ENCODE results near the gene DNASE2. TPM values are rescaled to one million over a fixed set of nuclear protein-coding genes. Genes with fewer than 3 reads are reported as not detected.

The DNASE2 gene
- polyA plus RNA-seq, 4 donors = 6.5 to 43.1 (median 9.3) TPM

Other genes with a start within 250 kb of the DNASE2 start
- gene MAN2B1, start 214.7 kb downstream of the DNASE2 start, polyA plus RNA-seq = 10 to 100 TPM; 42.7 to 64.8 (median 51.0) TPM
- gene WDR83, start 214.6 kb downstream of the DNASE2 start, polyA plus RNA-seq = 10 to 100 TPM; 10.9 to 23.8 (median 19.9) TPM
- gene DHPS, start 199.6 kb downstream of the DNASE2 start, polyA plus RNA-seq = 10 to 100 TPM; 61.5 to 96.9 (median 66.8) TPM
- not detected for gene GNG14, start 193.5 kb downstream of the DNASE2 start, polyA plus RNA-seq
- gene FBXW9, start 184.8 kb downstream of the DNASE2 start, polyA plus RNA-seq = 10 to 100 TPM in 1 of 4 donors, 1 to 10 TPM in 3; 4.5 to 11.8 (median 7.2) TPM
- 10 to 100 TPM in 3 of 4 donors, 1 to 10 TPM in 1; 9.8 to 41.3 (median 19.7) TPM for gene TNPO2, start 157.5 kb downstream of the DNASE2 start, polyA plus RNA-seq
- 100 to 1,000 TPM; 210 to 376 (median 282) TPM for gene TRIR, start 146.8 kb downstream of the DNASE2 start, polyA plus RNA-seq
- 10 to 100 TPM; 62.1 to 85.4 (median 69.8) TPM for gene GET3, start 144.0 kb downstream of the DNASE2 start, polyA plus RNA-seq
- 1 to 10 TPM in 1 of 4 donors, under 1 TPM in 2, not detected in 1; 0.10 to 3.4 (median 0.16) TPM for gene BEST2, start 129.7 kb downstream of the DNASE2 start, polyA plus RNA-seq
- 100 to 1,000 TPM in 3 of 4 donors, 10 to 100 TPM in 1; 61.8 to 206 (median 167) TPM for gene HOOK2, start 105.9 kb downstream of the DNASE2 start, polyA plus RNA-seq
- gene JUNB, start 90.0 kb downstream of the DNASE2 start, polyA plus RNA-seq = 100 to 1,000 TPM in 2 of 4 donors, 10 to 100 TPM in 2; 44.7 to 234 (median 135) TPM
- gene PRDX2, start 79.6 kb downstream of the DNASE2 start, polyA plus RNA-seq = 100 to 1,000 TPM; 285 to 523 (median 416) TPM
- gene THSD8, start 79.4 kb downstream of the DNASE2 start, polyA plus RNA-seq = 1 to 10 TPM in 3 of 4 donors, not detected in 1; 2.9 to 4.0 (median 3.1) TPM
- gene RNASEH2A, start 74.9 kb downstream of the DNASE2 start, polyA plus RNA-seq = 10 to 100 TPM in 2 of 4 donors, 1 to 10 TPM in 2; 3.1 to 22.3 (median 12.8) TPM
- 1 to 10 TPM in 1 of 4 donors, under 1 TPM in 2, not detected in 1; 0.64 to 1.7 (median 0.67) TPM for gene RTBDN, start 46.9 kb downstream of the DNASE2 start, polyA plus RNA-seq
- 1 to 10 TPM in 2 of 4 donors, under 1 TPM in 2; 0.54 to 3.3 (median 0.95) TPM for gene MAST1, start 42.9 kb downstream of the DNASE2 start, polyA plus RNA-seq
- gene KLF1, start 5.8 kb upstream of the DNASE2 start, polyA plus RNA-seq = under 1 TPM in 2 of 4 donors, not detected in 2; 0.09 to 0.13 TPM
- gene GCDH, start 9.7 kb upstream of the DNASE2 start, polyA plus RNA-seq = 10 to 100 TPM; 24.8 to 38.9 (median 28.3) TPM
- 1 to 10 TPM in 1 of 4 donors, under 1 TPM in 1, not detected in 2; 0.18 to 1.2 TPM for gene SYCE2, start 37.8 kb upstream of the DNASE2 start, polyA plus RNA-seq
- gene FARSA, start 52.3 kb upstream of the DNASE2 start, polyA plus RNA-seq = 10 to 100 TPM; 32.4 to 74.4 (median 48.9) TPM
- 100 to 1,000 TPM; 117 to 803 (median 435) TPM for gene CALR, start 57.2 kb upstream of the DNASE2 start, polyA plus RNA-seq
- gene RAD23A, start 64.4 kb upstream of the DNASE2 start, polyA plus RNA-seq = 100 to 1,000 TPM in 1 of 4 donors, 10 to 100 TPM in 3; 93.0 to 114 (median 98.4) TPM
- 10 to 100 TPM; 27.0 to 42.2 (median 36.1) TPM for gene GADD45GIP1, start 75.8 kb upstream of the DNASE2 start, polyA plus RNA-seq
- under 1 TPM in 2 of 4 donors, not detected in 2; 0.12 to 0.16 TPM for gene DAND5, start 88.1 kb upstream of the DNASE2 start, polyA plus RNA-seq
- 10 to 100 TPM in 2 of 4 donors, 1 to 10 TPM in 2; 2.9 to 31.4 (median 10.0) TPM for gene NFIX, start 114.0 kb upstream of the DNASE2 start, polyA plus RNA-seq
- gene LYL1, start 221.4 kb upstream of the DNASE2 start, polyA plus RNA-seq = 1 to 10 TPM in 3 of 4 donors, under 1 TPM in 1; 0.67 to 8.9 (median 2.8) TPM
- 10 to 100 TPM; 18.6 to 37.5 (median 28.3) TPM for gene TRMT1, start 235.3 kb upstream of the DNASE2 start, polyA plus RNA-seq
- 10 to 100 TPM in 3 of 4 donors, 1 to 10 TPM in 1; 7.6 to 51.6 (median 17.9) TPM for gene NACC1, start 236.8 kb upstream of the DNASE2 start, polyA plus RNA-seq